Measurements from ENCODE around the gene RGS17.

The RGS17 gene

GRCh38 chr6:153084393-153084792 lies 46.7 kb downstream of the RGS17 start:
- DNase-seq (ENCODE audit: low spot score) = peak; percentile 38

- no peak for DNase-seq (ENCODE audit: low spot score)
These were observed 47.2 kb downstream of the RGS17 start for GRCh38 chr6:153083869-153084268.

- no peak for DNase-seq (ENCODE audit: low spot score)
These were observed 49.2 kb downstream of the RGS17 start for GRCh38 chr6:153081914-153082313.

- no peak for DNase-seq (ENCODE audit: low spot score)
These were observed 54.7 kb downstream of the RGS17 start for GRCh38 chr6:153076431-153076830.

- peak; percentile 26 for DNase-seq (ENCODE audit: low spot score)
These were observed 56.3 kb downstream of the RGS17 start for GRCh38 chr6:153074761-153075160.

- DNase-seq (ENCODE audit: low spot score) = no peak
These were observed 57.2 kb downstream of the RGS17 start for GRCh38 chr6:153073841-153074240.

GRCh38 chr6:153070756-153071155 lies 60.3 kb downstream of the RGS17 start:
- no peak for DNase-seq (ENCODE audit: low spot score)

- DNase-seq (ENCODE audit: low spot score) = no peak
These were observed 61.2 kb downstream of the RGS17 start for GRCh38 chr6:153069897-153070296.

- DNase-seq (ENCODE audit: low spot score) = no peak
These were observed 65.9 kb downstream of the RGS17 start for GRCh38 chr6:153065222-153065621.

- no peak for DNase-seq (ENCODE audit: low spot score)
These were observed 67.1 kb downstream of the RGS17 start for GRCh38 chr6:153063936-153064335.

GRCh38 chr6:153062516-153062915 lies 68.6 kb downstream of the RGS17 start:
- DNase-seq (ENCODE audit: low spot score) = no peak

- no peak for DNase-seq (ENCODE audit: low spot score)
These were observed 71.3 kb downstream of the RGS17 start for GRCh38 chr6:153059757-153060156.

- no peak for DNase-seq (ENCODE audit: low spot score)
These were observed 71.8 kb downstream of the RGS17 start for GRCh38 chr6:153059311-153059710.

GRCh38 chr6:153058909-153059308 lies 72.2 kb downstream of the RGS17 start:
- no peak for DNase-seq (ENCODE audit: low spot score)

- no peak for DNase-seq (ENCODE audit: low spot score)
These were observed 72.8 kb downstream of the RGS17 start for GRCh38 chr6:153058291-153058690.

- no peak for DNase-seq (ENCODE audit: low spot score)
These were observed 74.8 kb downstream of the RGS17 start for GRCh38 chr6:153056308-153056707.

GRCh38 chr6:153051801-153052200 lies 79.3 kb downstream of the RGS17 start:
- no peak for DNase-seq (ENCODE audit: low spot score)

GRCh38 chr6:153048631-153049030 lies 82.5 kb downstream of the RGS17 start:
- no peak for DNase-seq (ENCODE audit: low spot score)

- no peak for DNase-seq (ENCODE audit: low spot score)
These were observed 83.7 kb downstream of the RGS17 start for GRCh38 chr6:153047386-153047785.

- no peak for DNase-seq (ENCODE audit: low spot score)
These were observed 85.8 kb downstream of the RGS17 start for GRCh38 chr6:153045271-153045670.

- no peak for DNase-seq (ENCODE audit: low spot score)
These were observed 86.8 kb downstream of the RGS17 start for GRCh38 chr6:153044295-153044694.

- no peak for DNase-seq (ENCODE audit: low spot score)
These were observed 87.4 kb downstream of the RGS17 start for GRCh38 chr6:153043719-153044118.

- DNase-seq (ENCODE audit: low spot score) = peak; percentile 19
These were observed 92.6 kb downstream of the RGS17 start for GRCh38 chr6:153038378-153039057.

- DNase-seq (ENCODE audit: low spot score) = no peak
These were observed 96.9 kb downstream of the RGS17 start for GRCh38 chr6:153034139-153034538.

Data from GM03348 (cell line).